Measurements from ENCODE around the gene ENG.

- TF ChIP-seq CTCF (IDR thresholded peaks at IDR 0.05), result no peak
- TF ChIP-seq ZFX (IDR thresholded peaks at IDR 0.05; ENCODE audit: borderline replicate concordance), result no peak
Observed at GRCh38 chr9:127854960-127855359, 502 bp upstream of the ENG start.
